ENCODE measurements around the gene NMNAT3. TPM values are rescaled to one million over a fixed set of nuclear protein-coding genes. Genes with fewer than 3 reads are reported as not detected.
A peak's percentile ranks its signal among the peaks of the same experiment; 100 is the strongest.

Gene NMNAT3
- total RNA-seq, 1 donor from 2014 or later: 10.7 TPM

DNA sequence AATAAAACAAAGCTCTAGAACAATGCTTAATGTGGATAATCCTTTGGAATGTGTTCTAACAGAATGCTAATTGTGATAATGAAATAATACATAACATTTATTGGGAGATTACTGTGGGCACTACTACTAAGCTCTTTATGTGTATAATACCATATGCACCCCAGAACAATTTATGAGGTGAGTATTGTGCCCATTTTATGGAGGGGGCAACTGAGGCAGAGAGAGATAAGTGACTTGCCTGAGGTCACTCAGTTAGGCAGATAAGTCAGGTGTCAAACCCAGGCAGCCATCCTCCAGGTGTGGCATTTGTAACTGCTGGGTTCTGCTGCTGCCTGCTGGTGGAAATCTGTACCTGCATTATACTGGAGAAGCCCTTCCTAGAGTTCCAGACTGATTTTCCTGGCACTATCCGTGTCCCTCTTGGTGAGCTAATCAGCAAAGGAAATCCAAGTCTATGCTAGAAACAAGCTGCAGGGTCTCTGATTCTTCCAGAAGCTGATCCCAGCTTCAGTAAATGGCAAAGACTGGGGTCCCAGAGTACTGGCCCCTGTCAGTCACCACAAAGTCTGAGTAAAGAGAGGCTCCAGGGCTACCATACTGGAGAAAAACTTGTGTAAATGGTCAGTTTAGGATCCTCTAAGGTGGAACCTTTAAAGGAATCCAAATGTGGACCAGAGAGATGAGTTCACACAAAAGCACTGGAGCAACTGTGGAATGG lies 115.7 kb downstream of the NMNAT3 start:
- Histone ChIP-seq H3K4me1 (no peaks in the 10 kb centered on the region), H3K27me3 (ENCODE audit: low read depth) (no peaks in the 10 kb centered on the region), H3K9me3 (replicated peaks) (no peaks in the 10 kb centered on the region), H3K4me3 (no peak overlapping the region), H3K36me3 (no peaks in the 10 kb centered on the region), H3K27ac (replicated peaks) (no peak overlapping the region)
- TF ChIP-seq, protein P1, sequence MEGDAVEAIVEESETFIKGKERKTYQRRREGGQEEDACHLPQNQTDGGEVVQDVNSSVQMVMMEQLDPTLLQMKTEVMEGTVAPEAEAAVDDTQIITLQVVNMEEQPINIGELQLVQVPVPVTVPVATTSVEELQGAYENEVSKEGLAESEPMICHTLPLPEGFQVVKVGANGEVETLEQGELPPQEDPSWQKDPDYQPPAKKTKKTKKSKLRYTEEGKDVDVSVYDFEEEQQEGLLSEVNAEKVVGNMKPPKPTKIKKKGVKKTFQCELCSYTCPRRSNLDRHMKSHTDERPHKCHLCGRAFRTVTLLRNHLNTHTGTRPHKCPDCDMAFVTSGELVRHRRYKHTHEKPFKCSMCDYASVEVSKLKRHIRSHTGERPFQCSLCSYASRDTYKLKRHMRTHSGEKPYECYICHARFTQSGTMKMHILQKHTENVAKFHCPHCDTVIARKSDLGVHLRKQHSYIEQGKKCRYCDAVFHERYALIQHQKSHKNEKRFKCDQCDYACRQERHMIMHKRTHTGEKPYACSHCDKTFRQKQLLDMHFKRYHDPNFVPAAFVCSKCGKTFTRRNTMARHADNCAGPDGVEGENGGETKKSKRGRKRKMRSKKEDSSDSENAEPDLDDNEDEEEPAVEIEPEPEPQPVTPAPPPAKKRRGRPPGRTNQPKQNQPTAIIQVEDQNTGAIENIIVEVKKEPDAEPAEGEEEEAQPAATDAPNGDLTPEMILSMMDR (IDR thresholded peaks at IDR 0.05; ENCODE audit: borderline replicate concordance): peak; percentile 75
- intact Hi-C loops (cut with micrococcal nuclease): loop anchor here (5.0 kb wide), 1 partner anchor 135 kb away; no protein-coding TSS in a partner anchor
- no peak for DNase-seq

DNA sequence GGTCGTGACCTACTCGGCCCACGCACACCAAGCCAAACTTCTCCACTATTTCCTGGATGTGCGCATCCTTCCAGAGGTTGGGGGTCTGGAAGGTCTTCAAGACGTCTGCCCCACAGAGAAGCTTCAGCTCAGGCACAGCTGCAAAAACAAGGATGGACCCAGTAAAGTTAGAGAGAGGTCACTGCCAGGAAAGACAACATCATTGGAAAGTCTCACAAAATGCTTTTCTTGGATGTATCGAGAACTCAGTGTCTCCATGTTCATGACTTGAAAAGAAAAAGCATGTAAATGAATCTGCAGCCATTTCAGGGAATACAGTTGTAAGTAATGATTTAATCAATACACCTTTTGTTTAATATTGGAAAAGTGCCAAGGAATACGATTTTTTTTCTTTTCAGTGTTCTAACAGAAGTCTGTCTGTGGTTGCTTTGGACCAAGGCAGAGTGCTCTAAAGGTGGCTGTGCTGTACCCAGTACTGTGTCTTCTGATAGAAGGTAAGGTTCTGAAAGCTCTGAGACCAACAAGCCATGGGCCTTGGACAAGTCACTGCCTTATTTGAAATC lies 116.4 kb downstream of the NMNAT3 start:
- no peak for DNase-seq
- Histone ChIP-seq H3K4me1 (no peaks in the 10 kb centered on the region), H3K27ac (replicated peaks) (no peak overlapping the region), H3K36me3 (no peaks in the 10 kb centered on the region), H3K9me3 (replicated peaks) (no peaks in the 10 kb centered on the region), H3K27me3 (ENCODE audit: low read depth) (no peaks in the 10 kb centered on the region), H3K4me3 (no peak overlapping the region)
- TF ChIP-seq, protein P1 (IDR thresholded peaks at IDR 0.05; ENCODE audit: borderline replicate concordance): no peak
- intact Hi-C loops (cut with micrococcal nuclease): loop anchor here (5.0 kb wide), 1 partner anchor 134 kb away; no protein-coding TSS in a partner anchor

DNA sequence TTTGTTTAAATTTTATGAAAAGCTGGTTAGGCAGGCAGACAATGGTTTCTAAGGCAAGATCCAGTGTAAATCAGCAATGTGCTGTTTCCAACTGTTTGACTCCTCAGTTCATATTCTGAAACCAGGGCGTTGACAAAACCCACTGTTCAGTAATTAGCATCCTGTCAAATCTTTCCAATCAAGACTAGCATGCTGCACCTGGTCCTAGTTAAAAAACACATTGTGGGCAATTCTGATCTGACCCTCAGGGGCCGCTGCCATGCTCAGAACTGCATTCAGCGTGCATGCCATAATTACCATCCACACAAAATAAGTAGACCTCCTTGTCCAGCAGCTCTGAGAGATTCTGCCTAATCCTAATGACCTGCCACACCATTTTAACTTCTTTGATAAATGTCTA lies 117.4 kb downstream of the NMNAT3 start:
- no peaks in the 10 kb centered on the region for H3K4me1 ChIP-seq
- no peaks in the 10 kb centered on the region for H3K27me3 ChIP-seq (ENCODE audit: low read depth)
- TF ChIP-seq, protein P1 (IDR thresholded peaks at IDR 0.05; ENCODE audit: borderline replicate concordance): no peak
- intact Hi-C loops (cut with micrococcal nuclease): loop anchor here (5.0 kb wide), 1 partner anchor 133 kb away; no protein-coding TSS in a partner anchor
- no peak for DNase-seq
- no peak overlapping the region for H3K27ac ChIP-seq (replicated peaks)
- H3K4me3 ChIP-seq: no peak overlapping the region
- H3K9me3 ChIP-seq (replicated peaks): no peaks in the 10 kb centered on the region
- H3K36me3 ChIP-seq: no peaks in the 10 kb centered on the region

DNA sequence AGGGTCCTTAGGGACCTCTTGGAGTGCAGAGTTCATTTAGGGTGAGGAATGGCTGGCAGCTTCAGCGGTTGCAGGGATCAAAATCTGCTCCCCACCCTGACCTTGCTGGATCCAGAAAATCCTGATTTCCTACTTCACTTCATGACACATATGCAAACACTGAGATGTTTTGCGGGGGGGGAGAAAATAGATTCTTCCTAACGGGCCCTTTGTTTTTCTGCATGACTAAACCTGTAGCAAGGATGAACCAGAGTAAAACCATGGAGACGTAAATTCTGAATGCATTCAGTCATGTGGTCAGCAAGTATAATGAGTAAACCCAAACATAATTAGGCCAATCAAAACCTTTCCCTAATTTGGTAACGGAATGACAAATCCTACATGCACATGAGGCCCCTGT lies 118.2 kb downstream of the NMNAT3 start:
- Histone ChIP-seq H3K36me3 (no peaks in the 10 kb centered on the region), H3K27me3 (ENCODE audit: low read depth) (no peaks in the 10 kb centered on the region), H3K27ac (replicated peaks) (no peak overlapping the region), H3K4me1 (no peaks in the 10 kb centered on the region), H3K4me3 (no peak overlapping the region), H3K9me3 (replicated peaks) (no peaks in the 10 kb centered on the region)
- TF ChIP-seq, protein P1 (IDR thresholded peaks at IDR 0.05; ENCODE audit: borderline replicate concordance): no peak
- intact Hi-C loops (cut with micrococcal nuclease): no loop called here
- no peak for DNase-seq

DNA sequence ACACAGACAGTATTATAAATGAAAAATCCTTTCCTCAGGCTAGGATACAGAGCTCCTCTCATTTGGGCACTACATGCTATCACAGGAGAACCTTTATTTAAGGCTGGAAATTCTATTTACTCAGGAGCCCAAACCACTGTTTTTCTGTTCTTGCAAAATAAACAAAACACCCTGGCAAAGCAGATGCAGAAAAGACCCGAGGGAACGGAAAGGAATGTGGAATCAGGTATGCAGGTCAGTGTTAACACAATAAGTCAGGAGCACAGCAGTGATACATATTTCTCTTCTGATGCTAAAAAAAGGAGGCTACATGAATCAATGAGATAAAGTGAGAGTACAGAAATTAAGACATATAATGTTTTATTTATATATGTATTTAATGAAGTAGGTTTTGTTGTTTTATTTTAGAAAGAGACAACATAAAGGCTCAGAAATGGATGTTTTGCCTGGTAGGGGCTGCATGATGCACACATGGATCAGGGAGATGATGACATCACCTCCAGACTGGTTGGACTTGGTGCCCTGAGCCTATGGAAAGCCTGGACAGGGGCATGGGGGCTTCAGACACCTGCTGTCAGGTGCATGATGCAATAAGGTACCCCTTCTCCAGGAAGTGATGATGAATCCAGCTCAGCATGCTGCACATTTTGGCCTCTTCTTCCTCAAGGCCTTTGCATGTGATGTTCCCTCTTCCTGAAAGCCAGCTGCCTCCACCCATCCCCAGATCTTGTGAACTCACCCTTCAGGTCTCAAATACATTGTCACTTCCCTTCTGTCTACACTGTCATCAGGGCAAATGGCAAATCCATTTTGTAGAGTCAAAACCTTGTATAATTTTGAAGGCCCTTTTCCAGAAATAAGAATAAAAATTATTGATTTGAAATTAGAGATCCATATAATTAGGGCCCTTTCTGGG lies 119.2 kb downstream of the NMNAT3 start:
- Histone ChIP-seq H3K36me3 (no peaks in the 10 kb centered on the region), H3K9me3 (replicated peaks) (no peaks in the 10 kb centered on the region), H3K4me3 (no peak overlapping the region), H3K27me3 (ENCODE audit: low read depth) (no peaks in the 10 kb centered on the region), H3K4me1 (no peaks in the 10 kb centered on the region), H3K27ac (replicated peaks) (no peak overlapping the region)
- intact Hi-C loops (cut with micrococcal nuclease): no loop called here
- DNase-seq: no peak
- TF ChIP-seq, protein P1 (IDR thresholded peaks at IDR 0.05; ENCODE audit: borderline replicate concordance): no peak

Data from left ventricle myocardium inferior (tissue), 1 donor.